CD4-positive, alpha-beta T cell treated with Interleukin-6 at 100 ng/mL for 8 hours (primary cell): ENCODE results near the gene CMIP.
"Not testable (repeated sequence)": the region's sequence is repeated elsewhere in the genome, so short reads cannot be mapped to it uniquely, and the experiment has no call there.

Experiments
- DNase-seq: peaks from one replicate; pipeline ENCODE4 v3.0.0-alpha.2; 2020; ENCODE audit warnings: mixed read lengths, low spot score

CMIP gene

GRCh38 chr16:81568749-81569087 lies 124.1 kb downstream of the CMIP start:
- no peak for DNase-seq

- DNase-seq, result no peak
These were observed 124.9 kb downstream of the CMIP start for GRCh38 chr16:81569361-81570034.

- no peak for DNase-seq
These were observed 125.7 kb downstream of the CMIP start for GRCh38 chr16:81570151-81570846.

GRCh38 chr16:81571175-81571574 lies 126.6 kb downstream of the CMIP start:
- no peak for DNase-seq

- no peak for DNase-seq
These were observed 127.2 kb downstream of the CMIP start for GRCh38 chr16:81571592-81572385.

GRCh38 chr16:81572386-81573144 lies 128.0 kb downstream of the CMIP start:
- DNase-seq, result no peak

GRCh38 chr16:81573533-81574020 lies 129.0 kb downstream of the CMIP start:
- DNase-seq, result no peak

GRCh38 chr16:81574168-81574567 lies 129.6 kb downstream of the CMIP start:
- DNase-seq, result no peak

- DNase-seq, result no peak
These were observed 130.7 kb downstream of the CMIP start for GRCh38 chr16:81575307-81575706.

- no peak for DNase-seq
These were observed 131.2 kb downstream of the CMIP start for GRCh38 chr16:81575834-81576233.

GRCh38 chr16:81576696-81577095 lies 132.1 kb downstream of the CMIP start:
- no peak for DNase-seq

GRCh38 chr16:81577272-81577671 lies 132.7 kb downstream of the CMIP start:
- DNase-seq, result not testable (repeated sequence)

GRCh38 chr16:81578076-81578475 lies 133.5 kb downstream of the CMIP start:
- DNase-seq, result no peak

GRCh38 chr16:81578636-81579413 lies 134.2 kb downstream of the CMIP start:
- DNase-seq, result no peak

GRCh38 chr16:81581107-81581506 lies 136.5 kb downstream of the CMIP start:
- no peak for DNase-seq

- DNase-seq, result no peak
These were observed 138.2 kb downstream of the CMIP start for GRCh38 chr16:81582655-81583441.

- no peak for DNase-seq
These were observed 139.5 kb downstream of the CMIP start for GRCh38 chr16:81583893-81584631.

GRCh38 chr16:81585785-81586184 lies 141.2 kb downstream of the CMIP start:
- DNase-seq, result no peak

- DNase-seq, result no peak
These were observed 141.8 kb downstream of the CMIP start for GRCh38 chr16:81586417-81586816.
